GM12878 (cell line): ENCODE data around the gene MTRFR. TPM values are rescaled to one million over a fixed set of nuclear protein-coding genes. Genes with fewer than 3 reads are reported as not detected.

Experiments used
- ATAC-seq: fragments of 200-7000 bp; cut with Tn5 transposase; 3 replicates; pipeline ENCODE4 v1.9.1; 2020; ENCODE audit warnings: mild to moderate bottlenecking, moderate library complexity
- BruUV-seq: library from RNA; stranded (reverse); fragments of 400-500 nt; replicated peaks from 2 replicates; lab custom pipeline; 2021; lab: Mats Ljungman, UMichigan
- CTCF ChIA-PET: fragments of 300-600 bp; sonication (Branson Sonifier 250); formaldehyde crosslinking; extraction: SDS; loops from one replicate; lab custom pipeline; 2021; ENCODE audit warnings: inconsistent platforms; lab: Yijun Ruan, JAX
- POLR2A ChIA-PET: fragments of 350-600 bp; formaldehyde crosslinking; extraction: SDS; loops from one replicate; lab custom pipeline; 2021; ENCODE audit warnings: inconsistent platforms; lab: Charles Lee
- RAD21 ChIA-PET: fragments of 300-600 bp; sonication (Branson Sonifier 250); formaldehyde crosslinking; loops from one replicate; lab custom pipeline; 2023; ENCODE audit warnings: antibody characterized with exemption; ENCODE audit not compliant: unreplicated experiment; lab: Charles Lee
- SMC1A ChIA-PET: fragments of 300-600 bp; sonication (Branson Sonifier 250); formaldehyde crosslinking; loops from one replicate; lab custom pipeline; 2023; ENCODE audit not compliant: unreplicated experiment, uncharacterized antibody; lab: Charles Lee
- DNase-seq: peaks from one replicate; pipeline ENCODE4 v3.0.0-alpha.2; 2011; ENCODE audit warnings: low read depth, low spot score
- FAIRE-seq: peaks from 3 replicates; lab custom pipeline; 2011; peaks lifted over from hg19 to GRCh38; lab: Jason Lieb, UNC
- H2AFZ ChIP-seq: 2 replicates; pipeline ENCODE4 v1.6.0; 2011; ENCODE audit warnings: low read depth, low read length, control low read depth; ENCODE audit not compliant: control insufficient read depth
- H3K27ac ChIP-seq: 2 replicates; pipeline ENCODE4 v1.5.1; 2011; ENCODE audit warnings: control low read depth; ENCODE audit not compliant: control insufficient read depth, insufficient read depth
- H3K27me3 ChIP-seq, 2 experiments: replicated peaks in 1 of 2; 2 replicates each; pipeline versions ENCODE4 v1.6.0 to v1.6.1; 2011; ENCODE audit warnings: low read length in 1 of 2; ENCODE audit not compliant: control insufficient read depth in 2 of 2, insufficient read depth in 2 of 2
- H3K36me3 ChIP-seq, 2 experiments: 2 replicates each; pipeline ENCODE4 v1.5.1; 2011; ENCODE audit warnings: low read length in 1 of 2; ENCODE audit not compliant: control insufficient read depth in 2 of 2, insufficient read depth in 2 of 2
- H3K4me1 ChIP-seq: 2 replicates; pipeline ENCODE4 v1.6.1; 2011; ENCODE audit warnings: mild to moderate bottlenecking, low read length, moderate library complexity, mixed read lengths; ENCODE audit not compliant: control insufficient read depth, insufficient read depth
- H3K4me2 ChIP-seq: 2 replicates; pipeline ENCODE4 v1.6.0; 2011; ENCODE audit warnings: control low read depth; ENCODE audit not compliant: control insufficient read depth, insufficient read depth
- H3K4me3 ChIP-seq: fragments of 200-600 bp; sonication (generic); 2 replicates; pipeline ENCODE4 v1.5.1; 2016
- H3K79me2 ChIP-seq: 2 replicates; pipeline ENCODE4 v1.6.0; 2011; ENCODE audit warnings: low read length; ENCODE audit not compliant: control insufficient read depth, insufficient read depth
- H3K9ac ChIP-seq: 2 replicates; pipeline ENCODE4 v1.8.0; 2011; ENCODE audit warnings: low read length, control low read depth, mixed read lengths; ENCODE audit not compliant: control insufficient read depth, insufficient read depth
- H3K9me3 ChIP-seq: replicated peaks from 3 replicates; pipeline ENCODE4 v1.5.1; 2011; ENCODE audit warnings: mild to moderate bottlenecking, low read length; ENCODE audit not compliant: control insufficient read depth, insufficient read depth
- H4K20me1 ChIP-seq: 2 replicates; pipeline ENCODE4 v1.6.0; 2011; ENCODE audit not compliant: control insufficient read depth, insufficient read depth
- ATF3 ChIP-seq: IDR thresholded peaks from 2 replicates; pipeline ENCODE4 v1.6.1; 2011; ENCODE audit warnings: low read depth, mild to moderate bottlenecking, low read length, moderate library complexity, borderline replicate concordance; ENCODE audit errors: extremely low read depth
- BHLHE40 ChIP-seq, 2 experiments: fragments of 450-650 bp in 1 of 2; IDR thresholded peaks; 2 replicates each; pipeline ENCODE4 v1.6.1; 2011 to 2017; ENCODE audit warnings: low read depth in 2 of 2, borderline replicate concordance in 1 of 2, improper control_type of control experiment in 1 of 2, low read length in 1 of 2, mild to moderate bottlenecking in 1 of 2
- BRCA1 ChIP-seq: IDR thresholded peaks from 2 replicates; pipeline ENCODE4 v1.6.1; 2011; ENCODE audit warnings: low read depth, low read length, improper control_type of control experiment
- CEBPZ ChIP-seq: fragments of 150-350 bp; IDR thresholded peaks from 2 replicates; pipeline ENCODE4 v1.6.1; 2016; ENCODE audit warnings: low read depth, low read length
- KLF5 ChIP-seq: fragments of 450-650 bp; IDR thresholded peaks from 2 replicates; pipeline ENCODE4 v1.6.1; 2014; ENCODE audit warnings: mild to moderate bottlenecking; ENCODE audit not compliant: partially characterized antibody
- MAX ChIP-seq: IDR thresholded peaks from 2 replicates; pipeline ENCODE4 v1.6.1; 2012; ENCODE audit warnings: low read depth, low read length, improper control_type of control experiment
- POLR2A ChIP-seq: IDR thresholded peaks from 2 replicates; pipeline ENCODE4 v1.6.1; 2011; ENCODE audit warnings: low read depth, mild to moderate bottlenecking, low read length
- PRDM15 ChIP-seq: fragments of 450-650 bp; formaldehyde crosslinking; IDR thresholded peaks from 2 replicates; pipeline ENCODE4 v1.4.0; 2020; ENCODE audit warnings: mild to moderate bottlenecking, moderate library complexity
- SRF ChIP-seq, 2 experiments: IDR thresholded peaks; 2 replicates each; pipeline ENCODE4 v1.6.1; 2011; ENCODE audit warnings: low read depth in 2 of 2, low read length in 2 of 2, mild to moderate bottlenecking in 1 of 2, moderate library complexity in 1 of 2
- ZBTB11 ChIP-seq: fragments of 450-650 bp; formaldehyde crosslinking; IDR thresholded peaks from 2 replicates; pipeline ENCODE4 v1.5.0; 2022; ENCODE audit warnings: mild to moderate bottlenecking, missing genetic modification characterization
- ZNF24 ChIP-seq: fragments of 450-650 bp; IDR thresholded peaks from 2 replicates; pipeline ENCODE4 v1.6.1; 2017; ENCODE audit warnings: antibody characterized with exemption, mild to moderate bottlenecking
- WGBS: methylation state at CpG from one replicate; pipeline ENCODE4 v1.1.6; 2016; ENCODE audit warnings: low lambda C conversion rate; ENCODE audit not compliant: insufficient replicate concordance, insufficient coverage; ENCODE audit errors: missing lambda C conversion rate; 5-methylcytosine and 5-hydroxymethylcytosine counted together
- in situ Hi-C: fragments of 300-500 bp; cut with MboI; formaldehyde crosslinking; loops from 9 replicates; pipeline ENCODE4 v1.14.3; 2018; ENCODE audit warnings: mixed read lengths
- intact Hi-C: fragments of 100-400 bp; cut with micrococcal nuclease; formaldehyde crosslinking; loops from one replicate; pipeline ENCODE4 v1.14.2; 2022; ENCODE audit not compliant: unreplicated experiment
- polyA plus RNA-seq, 11 experiments: library from polyadenylated mRNA; depleted of rRNA in 4 of 11; unstranded in 6 of 11; stranded (reverse) in 5 of 11; fragments of >200 nt; fragmentation: Nextera tagmentation in 4 of 11; fragmentation: Illumina TruSeq in 1 of 11; extraction: Ambion mirVana in 4 of 11; extraction: Trizol in 1 of 11; gene quantifications; 1 replicate in 1 of 11; 2 replicates in 10 of 11; pipeline versions ENCODE4 v1.2.1 to v1.2.3, GENCODE V29; 2011 to 2016; ENCODE audit warnings: inconsistent platforms in 2 of 11, missing spikeins in 2 of 11, low read depth in 1 of 11
- total RNA-seq, 4 experiments: library from RNA; depleted of rRNA in 3 of 4; stranded (reverse); fragments of >200 nt in 3 of 4; fragmentation: Illumina TruSeq in 1 of 4; extraction: Trizol in 1 of 4; gene quantifications; 2 replicates each; pipeline versions ENCODE4 v1.2.1 to v1.2.3, GENCODE V29; 2013 to 2021

MTRFR gene
- total and polyA plus RNA-seq, 10 of the 15 experiments (the other 5 are each of a cell fraction or from before 2014, with no cell fraction given) = 12.2 to 33.4 (median 24.8) TPM

- H3K36me3 ChIP-seq = no peaks in the 10 kb centered on the region
- in situ Hi-C loops = no loop called here
- ChIA-PET SMC1A (no interaction called here), POLR2A (no interaction called here), RAD21 (interaction anchor here (0.7 kb wide), 2 partner anchors 186 to 197 kb away, joined by 3 read pairs; partner anchors contain the start of gene SNRNP35), CTCF (interaction anchor here (0.7 to 2.1 kb wide), 5 partner anchors 25 to 311 kb away, joined by 3 to 9 read pairs (median 4); no protein-coding TSS in a partner anchor)
- DNase-seq (no peak), ATAC-seq (peak; percentile 67), FAIRE-seq (no peak)
- peak overlapping the region; percentile 82 for H3K27ac ChIP-seq
- no peaks in the 10 kb centered on the region for H3K9me3 ChIP-seq
- no TSS peak for BruUV-seq
- peak overlapping the region; percentile 95; the same call in 1 of the 2 replicates for H3K4me3 ChIP-seq
- H3K79me2 ChIP-seq = peaks cover 27% of the 10 kb centered on the region
- H2AFZ ChIP-seq = peak overlapping the region; percentile 69
- H3K4me2 ChIP-seq = peak overlapping the region; percentile 84; the same call in 1 of the 2 replicates
- intact Hi-C loops = loop anchor here (2.0 kb wide), 2 partner anchors 198 to 312 kb away; no protein-coding TSS in a partner anchor
- peak overlapping the region; percentile 93 for H3K9ac ChIP-seq
- WGBS = 2% methylated on average over 41 of the region's 108 CpGs
- peaks cover 17% of the 10 kb centered on the region for H3K4me1 ChIP-seq
- H4K20me1 ChIP-seq = no peaks in the 10 kb centered on the region
- no peaks in the 10 kb centered on the region for H3K27me3 ChIP-seq
- TF ChIP-seq POLR2A (no peak), CEBPZ (no peak), BHLHE40 (IDR thresholded peaks at IDR 0.05; ENCODE audit: borderline replicate concordance in 1 of 2, low read depth in 2 of 2, low read length in 1 of 2) (no peak), SRF (IDR thresholded peaks at IDR 0.05; ENCODE audit: low read depth in 2 of 2, low read length in 2 of 2) (0 out of 4 replicates have a peak, but pooled peaks of 1 of the 2 experiments have one; percentile 16), ZBTB11 (CRISPR knock-in tag) (no peak), BRCA1 (no peak), ZNF24 (no peak), KLF5 (no peak), MAX (no peak), PRDM15 (CRISPR knock-in tag) (no peak), ATF3 (no peak)
Measured at GRCh38 chr12:123271001-123271668, 37.9 kb downstream of the MTRFR start.
